Measurements from ENCODE around the gene PRMT1.

Gene PRMT1

GRCh38 chr19:49672131-49672919 is 4.7 kb upstream of the PRMT1 start:
- DNase-seq (ENCODE audit: low spot score), result peak; percentile 78

- peak; percentile 81 for DNase-seq (ENCODE audit: low spot score)
Observed at GRCh38 chr19:49676136-49676783, 811 bp upstream of the PRMT1 start.

GRCh38 chr19:49676784-49677230 is 264 bp upstream of the PRMT1 start:
- DNase-seq (ENCODE audit: low spot score), result peak; percentile 100

DNA sequence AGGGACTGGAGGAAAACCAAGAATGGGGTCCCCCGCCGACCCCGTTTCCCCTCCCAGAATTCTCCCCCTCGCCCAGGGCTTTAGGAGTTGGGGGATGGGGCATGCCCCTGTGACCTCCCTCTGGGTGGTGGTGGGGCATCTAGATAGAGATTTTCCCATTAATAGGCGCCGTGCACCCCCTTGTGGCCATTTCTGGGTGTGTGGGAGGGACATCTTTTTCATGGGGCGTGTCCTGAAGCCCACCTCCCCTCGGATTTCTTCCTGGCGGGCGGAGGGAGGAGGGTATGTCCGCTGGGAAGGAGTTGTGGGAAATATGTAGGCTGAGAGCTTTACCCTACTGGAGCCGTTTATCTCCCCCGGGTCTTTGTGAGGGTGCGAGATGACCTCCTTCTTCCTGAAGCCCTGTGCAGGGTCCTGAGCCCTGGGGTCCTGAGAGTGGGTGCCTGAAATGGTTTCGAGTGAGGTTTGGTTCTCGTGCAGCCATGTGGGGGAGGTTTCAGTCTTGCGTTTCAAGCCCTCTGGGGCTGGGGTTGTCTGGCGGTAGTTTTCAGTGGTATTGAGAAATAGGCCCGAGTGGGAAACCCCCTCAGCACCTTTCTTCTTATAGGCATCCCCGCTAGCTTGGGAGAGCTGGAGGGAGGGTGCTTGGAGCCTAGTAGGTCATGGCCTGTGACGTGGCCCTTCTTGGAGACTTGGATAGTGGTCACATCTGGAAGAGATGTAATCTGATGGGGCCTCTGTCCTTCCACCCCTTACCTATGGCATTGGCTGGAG is 1.0 kb downstream of the PRMT1 start:
- DNase-seq (ENCODE audit: low spot score), result peak; percentile 82

GRCh38 chr19:49678985-49679770 is 2.1 kb downstream of the PRMT1 start:
- DNase-seq (ENCODE audit: low spot score), result no peak

- DNase-seq (ENCODE audit: low spot score), result no peak
Observed at GRCh38 chr19:49679771-49680413, 2.8 kb downstream of the PRMT1 start.

GRCh38 chr19:49680421-49681351 is 3.6 kb downstream of the PRMT1 start:
- DNase-seq (ENCODE audit: low spot score), result peak; percentile 94

DNA sequence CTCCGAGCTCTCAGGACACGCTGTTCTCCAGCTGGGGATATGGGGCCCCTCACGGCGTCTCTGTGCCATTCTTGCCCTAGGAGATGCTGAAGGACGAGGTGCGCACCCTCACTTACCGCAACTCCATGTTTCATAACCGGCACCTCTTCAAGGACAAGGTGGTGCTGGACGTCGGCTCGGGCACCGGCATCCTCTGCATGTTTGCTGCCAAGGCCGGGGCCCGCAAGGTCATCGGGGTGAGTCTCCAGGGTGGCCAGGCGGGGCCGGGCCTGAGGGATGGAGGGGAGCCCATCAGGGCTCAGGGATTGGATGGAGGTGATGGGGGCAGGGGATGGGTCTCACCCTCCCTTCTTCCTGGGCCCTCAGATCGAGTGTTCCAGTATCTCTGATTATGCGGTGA is 4.8 kb downstream of the PRMT1 start:
- no peak for DNase-seq (ENCODE audit: low spot score)

DNA sequence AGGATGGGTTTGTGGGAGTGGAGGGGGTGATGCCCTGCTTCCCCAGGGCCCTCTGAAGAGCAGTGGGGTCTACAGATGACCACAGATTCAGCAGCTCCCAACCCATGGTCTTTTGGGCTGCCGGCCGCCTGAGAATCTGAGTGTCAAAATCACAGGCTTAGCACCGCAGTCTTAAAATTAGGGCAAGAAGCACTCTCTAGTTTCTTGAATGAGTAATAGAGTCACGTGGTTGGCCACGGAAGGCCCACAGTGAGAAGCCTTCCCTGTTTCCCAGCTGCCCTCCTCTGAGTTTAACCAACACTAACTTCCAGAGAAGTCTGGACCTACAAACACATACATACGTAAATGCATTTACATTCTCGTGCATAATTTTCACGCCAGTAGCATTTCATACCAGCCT is 5.2 kb downstream of the PRMT1 start:
- DNase-seq (ENCODE audit: low spot score), result no peak

DNA sequence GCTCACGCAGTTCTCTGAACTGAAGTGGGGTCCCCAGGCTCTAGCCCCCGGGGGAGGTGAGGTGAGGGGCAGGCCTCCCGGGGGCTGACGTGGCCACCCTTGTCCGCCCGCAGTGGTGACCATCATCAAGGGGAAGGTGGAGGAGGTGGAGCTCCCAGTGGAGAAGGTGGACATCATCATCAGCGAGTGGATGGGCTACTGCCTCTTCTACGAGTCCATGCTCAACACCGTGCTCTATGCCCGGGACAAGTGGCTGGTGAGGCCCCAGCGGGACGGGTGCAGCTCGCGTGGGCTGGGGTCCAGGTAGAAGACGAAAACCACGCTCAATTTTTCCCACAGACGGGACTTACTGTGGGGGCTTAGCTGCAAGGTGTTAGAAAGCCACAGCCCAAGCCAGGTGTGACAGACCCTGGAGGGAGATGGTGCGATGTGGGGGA is 6.8 kb downstream of the PRMT1 start:
- no peak for DNase-seq (ENCODE audit: low spot score)

GRCh38 chr19:49684251-49684982 is 7.3 kb downstream of the PRMT1 start:
- no peak for DNase-seq (ENCODE audit: low spot score)

- DNase-seq (ENCODE audit: low spot score), result no peak
Observed at GRCh38 chr19:49684983-49685553, 8.0 kb downstream of the PRMT1 start.

- no peak for DNase-seq (ENCODE audit: low spot score)
Observed at GRCh38 chr19:49685845-49686332, 8.8 kb downstream of the PRMT1 start.

GRCh38 chr19:49686503-49687088 is 9.5 kb downstream of the PRMT1 start:
- no peak for DNase-seq (ENCODE audit: low spot score)

DNA sequence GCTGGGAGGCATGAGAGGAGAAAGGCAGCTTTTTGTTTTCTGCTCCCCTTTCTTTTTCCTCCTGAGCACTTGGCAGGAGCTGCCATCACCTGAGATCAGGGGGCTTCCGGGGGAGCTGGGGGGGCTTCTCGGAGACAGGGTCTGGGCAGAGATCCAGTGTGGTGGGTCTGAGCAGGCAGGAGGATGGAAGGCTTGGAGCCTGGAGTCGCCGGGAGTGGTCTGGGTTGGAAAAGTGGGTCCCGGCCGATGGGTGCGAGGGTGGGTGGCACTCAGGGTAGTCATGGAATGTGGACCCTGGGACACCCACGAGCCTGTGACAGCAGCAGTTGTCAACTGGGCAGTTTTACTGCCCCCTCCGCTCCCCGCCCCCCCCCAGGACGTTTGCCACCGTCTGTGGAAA is 10.1 kb downstream of the PRMT1 start:
- no peak for DNase-seq (ENCODE audit: low spot score)

DNA sequence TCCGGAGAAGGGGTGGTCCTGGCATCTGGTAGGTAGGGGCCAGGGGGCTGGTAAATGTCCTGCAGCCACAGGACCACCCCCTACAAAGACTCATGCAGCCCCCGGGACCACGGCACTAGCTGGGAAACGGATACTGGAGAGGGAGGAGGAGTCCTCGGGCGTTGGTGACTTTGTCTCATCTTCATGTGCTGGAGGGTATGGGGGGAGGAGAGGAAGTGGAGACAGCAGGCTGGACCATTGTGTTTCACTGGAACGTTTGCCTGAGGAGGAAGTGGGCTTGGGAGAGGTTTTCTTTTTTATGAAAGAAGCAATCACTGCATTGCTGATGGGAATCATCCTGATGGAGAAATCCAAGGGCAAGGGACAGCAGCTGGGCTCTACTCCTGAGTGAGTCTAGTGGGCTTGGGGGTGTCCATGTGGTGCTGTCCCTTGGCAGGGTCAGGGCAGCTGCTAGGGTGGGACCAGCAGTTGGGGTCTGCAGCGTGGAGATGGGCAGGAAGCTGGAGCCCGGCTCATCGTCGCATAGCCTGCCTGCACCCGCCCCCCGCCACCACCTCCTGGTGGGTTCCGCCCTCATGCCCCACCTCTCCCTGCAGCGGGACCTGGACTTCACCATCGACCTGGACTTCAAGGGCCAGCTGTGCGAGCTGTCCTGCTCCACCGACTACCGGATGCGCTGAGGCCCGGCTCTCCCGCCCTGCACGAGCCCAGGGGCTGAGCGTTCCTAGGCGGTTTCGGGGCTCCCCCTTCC is 10.7 kb downstream of the PRMT1 start:
- no peak for DNase-seq (ENCODE audit: low spot score)

GRCh38 chr19:49688531-49689132 is 11.6 kb downstream of the PRMT1 start:
- no peak for DNase-seq (ENCODE audit: low spot score)

Data from activated CD4-positive, alpha-beta T cell treated with anti-CD3 and anti-CD28 coated beads, Interleukin-2, Interleukin-4, amounts not matched to agents 100 ng/mL and 50 ng/mL, durations not matched to agents 16 hours and 8 hours (primary cell).